Activated T-cell treated with anti-CD3 and anti-CD28 coated beads, Interleukin-2, amount 50 U/mL, for 24 hours (primary cell): ENCODE measurements around the gene DDOST.

Experiments
- DNase-seq: peaks from one replicate; pipeline ENCODE4 v3.0.0-alpha.2; 2020
- H3K27ac Mint-ChIP-seq: 2 replicates; pipeline ENCODE4 v1.8.0; 2020; ENCODE audit warnings: mild to moderate bottlenecking, mixed read lengths
- H3K27me3 Mint-ChIP-seq: 2 replicates; pipeline ENCODE4 v1.8.0; 2020; ENCODE audit warnings: mixed read lengths
- H3K36me3 Mint-ChIP-seq: 2 replicates; pipeline ENCODE4 v1.8.0; 2020; ENCODE audit warnings: low read depth, mixed read lengths
- H3K4me1 Mint-ChIP-seq: 2 replicates; pipeline ENCODE4 v1.8.0; 2020; ENCODE audit warnings: low read depth, mixed read lengths
- H3K4me3 Mint-ChIP-seq: 2 replicates; pipeline ENCODE4 v1.8.0; 2020; ENCODE audit warnings: mild to moderate bottlenecking, moderate library complexity, mixed read lengths
- H3K9me3 Mint-ChIP-seq: 2 replicates; pipeline ENCODE4 v1.8.0; 2020; ENCODE audit warnings: mixed read lengths

Gene DDOST

DNA sequence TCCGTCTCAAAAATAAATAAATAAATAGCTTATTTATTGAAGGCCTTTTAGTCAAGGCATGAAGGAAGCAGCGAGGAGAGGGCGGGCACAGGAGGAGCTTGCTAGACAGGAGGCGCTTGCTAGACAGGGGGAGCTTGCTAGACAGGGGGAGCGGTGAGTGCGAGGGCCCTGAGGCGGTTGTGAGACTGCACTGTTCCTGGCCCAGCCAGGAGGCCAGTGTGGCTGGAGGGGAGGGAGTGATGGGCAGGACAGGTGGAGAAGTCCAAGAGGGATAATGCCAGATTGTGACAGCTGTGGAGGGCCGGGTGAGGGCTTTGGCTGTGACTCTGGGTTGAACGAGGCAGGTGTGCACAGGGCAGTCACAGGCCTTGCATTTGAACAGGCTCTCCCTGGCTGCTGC lies 38.4 kb upstream of the DDOST start:
- no peak overlapping the region for H3K27ac Mint-ChIP-seq
- DNase-seq, result no peak
- no peaks in the 10 kb centered on the region for H3K9me3 Mint-ChIP-seq
- H3K4me1 Mint-ChIP-seq, result peaks cover 9% of the 10 kb centered on the region
- no peak overlapping the region for H3K4me3 Mint-ChIP-seq
- no peaks in the 10 kb centered on the region for H3K36me3 Mint-ChIP-seq
- H3K27me3 Mint-ChIP-seq, result peaks cover 2% of the 10 kb centered on the region

DNA sequence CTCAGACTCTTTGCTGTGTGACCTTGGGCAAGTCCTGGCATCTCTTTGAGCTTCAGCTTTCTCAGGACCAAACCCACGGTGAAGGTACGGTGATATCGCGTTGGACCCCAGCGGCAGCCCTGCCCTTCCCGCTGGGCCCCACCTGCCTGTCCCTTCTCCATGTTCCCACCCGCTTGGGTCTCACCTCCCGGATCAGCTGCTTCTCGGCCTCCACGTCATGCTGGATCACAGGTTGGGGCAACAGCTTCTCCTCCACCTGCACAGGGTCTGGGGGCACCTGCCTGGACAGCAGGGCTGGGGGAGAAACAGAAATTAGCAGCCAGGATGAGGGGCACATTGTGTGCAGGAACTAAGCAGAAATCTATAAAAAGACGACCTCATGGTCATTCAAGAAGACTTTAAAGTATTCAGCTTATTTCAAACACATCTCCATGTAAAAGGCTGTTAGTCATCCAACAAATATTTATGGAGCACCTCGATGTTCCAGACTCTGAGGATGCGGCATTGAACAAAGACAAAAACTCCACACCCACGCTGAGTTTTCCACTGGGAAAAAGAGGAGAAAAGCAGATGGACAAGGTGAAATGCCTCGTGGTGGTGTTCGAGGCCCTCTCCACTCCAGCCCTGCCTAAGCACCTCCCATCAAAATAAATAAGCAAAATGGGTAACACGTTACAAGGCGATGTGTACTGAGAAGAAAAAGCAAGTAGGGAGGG lies 37.2 kb upstream of the DDOST start:
- H3K9me3 Mint-ChIP-seq, result no peaks in the 10 kb centered on the region

DNA sequence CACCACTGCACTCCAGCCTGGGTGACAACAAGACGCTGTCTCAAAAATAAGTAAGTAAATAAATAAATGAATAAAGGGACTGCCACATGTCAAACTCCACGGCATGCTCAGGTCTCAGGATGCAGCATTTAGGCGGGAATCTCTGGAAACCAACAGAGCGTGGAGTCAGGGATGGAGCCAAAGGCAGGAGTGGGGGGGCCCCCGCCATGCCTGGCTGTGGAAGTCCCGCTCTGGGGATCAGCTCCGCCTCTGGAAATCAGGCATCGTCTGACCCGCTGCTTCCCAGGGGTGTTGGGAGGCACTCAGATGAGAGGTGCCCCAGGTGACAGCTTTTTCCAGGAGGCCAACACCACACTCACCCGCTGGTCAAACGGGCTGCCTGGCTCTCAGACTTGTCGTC lies 36.4 kb upstream of the DDOST start:
- no peak overlapping the region for H3K4me3 Mint-ChIP-seq

More for the DNA sequence above, 37.2 kb upstream of the DDOST start:
- no peak for DNase-seq
- no peaks in the 10 kb centered on the region for H3K36me3 Mint-ChIP-seq
- H3K27ac Mint-ChIP-seq, result no peak overlapping the region
- H3K4me1 Mint-ChIP-seq, result peaks cover 9% of the 10 kb centered on the region
- peaks cover 2% of the 10 kb centered on the region for H3K27me3 Mint-ChIP-seq
- no peak overlapping the region for H3K4me3 Mint-ChIP-seq

DNA sequence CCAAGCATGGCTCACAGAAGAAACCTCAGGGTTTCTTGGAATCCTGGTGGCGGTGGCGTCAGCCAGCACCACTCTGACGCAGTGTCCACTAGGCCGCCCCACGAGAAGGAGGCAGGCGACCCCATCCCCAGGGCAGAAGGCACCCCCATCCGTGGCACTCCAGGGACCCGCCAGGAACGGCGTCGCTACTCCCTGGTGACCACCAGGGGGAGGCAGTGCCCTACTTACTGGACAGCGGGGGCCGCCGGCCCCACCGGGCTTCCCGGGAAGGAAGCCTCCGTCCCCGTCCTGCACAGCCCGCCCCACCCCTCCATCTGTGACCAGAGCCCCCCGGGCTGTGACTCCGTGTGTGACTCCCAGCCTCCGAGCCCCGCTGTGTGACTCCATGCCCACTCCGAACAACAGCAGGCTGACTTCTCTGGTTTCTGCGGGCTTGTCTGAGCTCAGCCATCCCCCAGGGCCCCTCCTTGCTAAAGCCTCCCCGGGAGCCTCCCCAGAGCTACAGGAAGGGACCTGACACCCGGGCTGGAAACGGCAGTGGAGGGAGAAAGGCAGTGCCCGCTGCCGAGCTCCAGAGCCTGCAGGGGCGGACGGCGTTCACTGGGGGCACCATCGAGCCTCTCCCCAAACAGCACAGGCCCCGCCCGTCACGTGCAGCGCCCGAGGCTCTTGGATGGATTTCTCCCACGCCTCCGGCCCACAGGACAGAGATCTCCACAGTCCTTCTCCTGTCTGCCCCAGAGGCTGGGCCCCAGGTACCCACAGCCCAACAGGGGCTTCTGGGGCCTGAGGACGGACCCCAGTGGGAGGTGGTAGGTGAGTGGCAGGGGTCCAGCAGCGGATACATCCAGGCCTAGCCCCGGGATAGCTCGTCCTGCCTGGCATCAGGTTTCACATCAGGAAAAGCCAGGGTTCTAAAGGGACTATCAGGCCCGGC lies 35.5 kb upstream of the DDOST start:
- DNase-seq, result peak; percentile 84
- Mint-ChIP-seq H3K27ac (peak overlapping the region; percentile 79), H3K4me3 (peak overlapping the region; percentile 82), H3K36me3 (no peaks in the 10 kb centered on the region), H3K4me1 (peaks cover 9% of the 10 kb centered on the region), H3K27me3 (peaks cover 2% of the 10 kb centered on the region), H3K9me3 (no peaks in the 10 kb centered on the region)

More for the DNA sequence above, 36.4 kb upstream of the DDOST start:
- peaks cover 2% of the 10 kb centered on the region for H3K27me3 Mint-ChIP-seq
- DNase-seq, result no peak
- no peaks in the 10 kb centered on the region for H3K9me3 Mint-ChIP-seq
- peaks cover 9% of the 10 kb centered on the region for H3K4me1 Mint-ChIP-seq
- no peaks in the 10 kb centered on the region for H3K36me3 Mint-ChIP-seq
- H3K27ac Mint-ChIP-seq, result no peak overlapping the region

DNA sequence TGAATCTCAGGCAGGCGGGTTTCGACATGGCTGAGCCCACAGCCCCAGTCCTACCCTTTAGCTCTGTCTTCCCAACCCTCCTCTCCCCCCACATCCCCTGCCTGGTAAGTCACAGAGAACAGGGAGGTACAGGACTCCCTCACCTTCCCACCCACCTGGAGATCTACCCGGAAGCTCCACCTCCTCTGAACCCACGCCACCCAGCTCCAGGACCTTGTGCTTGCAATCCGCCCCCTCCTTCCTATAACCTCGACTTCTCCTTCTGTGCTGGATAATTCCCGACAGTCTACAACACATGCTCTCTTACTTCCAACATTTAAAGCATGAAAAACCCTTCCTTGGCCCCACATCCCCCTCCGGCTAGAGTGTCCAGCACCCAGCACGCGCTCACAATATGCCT lies 34.3 kb upstream of the DDOST start:
- H3K27ac Mint-ChIP-seq, result no peak overlapping the region

DNA sequence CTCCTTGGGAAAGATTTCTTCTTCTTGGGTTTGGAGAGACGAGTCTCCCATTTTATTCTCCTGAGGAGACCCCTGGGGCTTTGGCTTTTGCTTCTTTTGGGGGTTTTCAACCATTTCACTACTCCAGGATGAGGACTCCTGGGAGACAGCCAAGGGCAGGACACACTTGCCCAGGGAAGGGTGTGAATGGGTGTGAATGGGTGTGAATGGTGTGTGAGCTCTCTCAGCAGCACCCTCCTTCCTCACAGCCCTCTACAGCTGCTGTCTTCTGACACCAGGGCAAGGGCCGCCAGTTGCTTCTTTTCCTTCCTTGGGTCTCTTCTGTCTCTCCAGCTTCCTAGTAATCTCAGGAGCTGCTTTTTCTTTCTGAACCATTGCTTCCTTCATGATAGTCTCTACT lies 32.5 kb upstream of the DDOST start:
- no peaks in the 10 kb centered on the region for H3K36me3 Mint-ChIP-seq
- no peak overlapping the region for H3K4me3 Mint-ChIP-seq
- H3K27ac Mint-ChIP-seq, result no peak overlapping the region
- H3K9me3 Mint-ChIP-seq, result no peaks in the 10 kb centered on the region
- no peak for DNase-seq
- peaks cover 2% of the 10 kb centered on the region for H3K27me3 Mint-ChIP-seq
- H3K4me1 Mint-ChIP-seq, result peaks cover 9% of the 10 kb centered on the region

More for the DNA sequence above, 34.3 kb upstream of the DDOST start:
- peaks cover 9% of the 10 kb centered on the region for H3K4me1 Mint-ChIP-seq
- DNase-seq, result no peak
- H3K9me3 Mint-ChIP-seq, result no peaks in the 10 kb centered on the region
- peaks cover 2% of the 10 kb centered on the region for H3K27me3 Mint-ChIP-seq
- no peak overlapping the region for H3K4me3 Mint-ChIP-seq
- H3K36me3 Mint-ChIP-seq, result no peaks in the 10 kb centered on the region

DNA sequence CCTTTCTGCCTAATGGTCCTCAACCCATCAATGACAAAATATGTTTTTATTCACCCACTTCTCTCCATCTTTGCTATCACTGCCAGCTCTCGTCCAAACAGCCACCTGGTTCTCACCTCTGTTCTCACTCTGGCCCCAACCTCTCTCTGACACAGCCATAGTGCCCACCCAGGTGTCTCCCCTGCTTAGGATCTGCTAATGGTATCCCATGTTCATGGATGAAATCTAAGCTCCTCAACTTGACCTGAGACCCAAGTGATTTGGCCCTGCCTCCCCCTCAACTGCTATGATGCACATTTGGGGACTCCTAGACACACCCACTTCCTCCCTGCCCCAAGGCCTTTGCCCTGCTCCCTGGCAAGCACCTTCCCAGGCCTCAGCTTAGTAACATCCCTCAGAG lies 30.7 kb upstream of the DDOST start:
- Mint-ChIP-seq H3K27me3 (peaks cover 2% of the 10 kb centered on the region), H3K36me3 (no peaks in the 10 kb centered on the region), H3K27ac (no peak overlapping the region), H3K4me3 (no peak overlapping the region), H3K9me3 (no peaks in the 10 kb centered on the region), H3K4me1 (peaks cover 6% of the 10 kb centered on the region)
- DNase-seq, result no peak

DNA sequence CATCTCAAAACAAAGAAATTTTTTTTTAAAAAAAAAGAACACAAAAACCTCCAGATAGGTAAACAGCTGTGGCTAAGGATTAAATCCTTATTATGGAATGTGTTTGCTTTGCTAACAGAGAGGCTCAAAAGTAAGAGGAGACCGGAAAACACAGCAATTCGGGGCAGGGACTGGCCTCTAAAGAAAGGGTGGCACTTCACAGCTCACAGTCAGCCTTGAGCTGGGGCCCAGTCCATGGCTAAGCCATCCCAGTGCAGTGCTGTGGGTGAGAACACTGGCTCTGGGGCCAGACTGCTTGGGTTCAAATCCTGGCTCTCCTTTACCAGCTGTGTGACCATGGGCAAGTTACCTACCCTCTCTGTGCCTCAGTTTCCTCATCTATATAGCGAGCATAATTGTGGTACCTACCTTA lies 28.5 kb upstream of the DDOST start:
- no peaks in the 10 kb centered on the region for H3K4me1 Mint-ChIP-seq
- H3K4me3 Mint-ChIP-seq, result no peak overlapping the region
- no peak for DNase-seq
- H3K27ac Mint-ChIP-seq, result no peak overlapping the region
- no peaks in the 10 kb centered on the region for H3K9me3 Mint-ChIP-seq
- no peaks in the 10 kb centered on the region for H3K36me3 Mint-ChIP-seq
- peaks cover 8% of the 10 kb centered on the region for H3K27me3 Mint-ChIP-seq

DNA sequence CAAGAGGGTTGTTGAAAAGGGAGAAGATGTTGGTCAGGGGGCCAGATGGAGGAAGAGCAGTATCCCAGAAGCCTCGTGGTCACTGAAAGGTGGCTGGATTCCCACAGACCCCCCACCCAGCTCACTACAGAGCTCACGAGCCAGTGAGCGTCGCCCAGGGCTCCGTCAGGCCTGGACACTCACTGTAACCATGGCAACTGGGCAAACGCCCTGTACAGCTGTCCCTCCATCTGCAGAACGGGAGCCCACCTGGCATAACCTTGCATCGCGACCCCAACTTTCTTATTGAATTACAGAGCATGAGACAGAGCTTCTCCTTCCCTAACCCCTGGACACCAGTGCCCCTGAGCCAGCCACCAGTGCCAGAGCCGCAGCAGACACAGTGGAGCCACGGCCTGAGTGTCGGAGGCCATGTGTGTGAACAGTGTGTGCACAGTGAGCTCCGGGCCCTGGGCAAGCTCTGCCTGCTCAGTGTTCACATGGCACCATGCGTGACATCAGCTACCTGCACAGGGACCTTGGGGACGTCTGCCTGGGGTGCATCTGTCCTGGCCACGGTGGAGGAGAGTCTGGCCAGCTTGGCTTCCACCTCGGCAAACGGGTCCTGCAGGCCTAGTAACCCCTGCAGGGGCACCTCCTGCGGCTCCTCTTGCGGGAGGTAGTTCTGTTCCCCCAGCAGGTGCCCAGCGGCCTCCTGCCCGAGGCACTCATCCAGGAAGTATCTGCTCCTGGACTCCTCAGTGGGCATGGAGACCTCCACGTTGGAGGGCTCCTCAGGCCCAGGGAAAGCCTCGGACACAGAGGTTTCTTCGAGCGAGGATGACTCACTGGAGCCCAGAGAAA lies 25.9 kb upstream of the DDOST start:
- no peaks in the 10 kb centered on the region for H3K4me1 Mint-ChIP-seq
- no peaks in the 10 kb centered on the region for H3K36me3 Mint-ChIP-seq
- no peaks in the 10 kb centered on the region for H3K9me3 Mint-ChIP-seq
- H3K27ac Mint-ChIP-seq, result no peak overlapping the region
- peaks cover 8% of the 10 kb centered on the region for H3K27me3 Mint-ChIP-seq
- DNase-seq, result no peak
- H3K4me3 Mint-ChIP-seq, result no peak overlapping the region

DNA sequence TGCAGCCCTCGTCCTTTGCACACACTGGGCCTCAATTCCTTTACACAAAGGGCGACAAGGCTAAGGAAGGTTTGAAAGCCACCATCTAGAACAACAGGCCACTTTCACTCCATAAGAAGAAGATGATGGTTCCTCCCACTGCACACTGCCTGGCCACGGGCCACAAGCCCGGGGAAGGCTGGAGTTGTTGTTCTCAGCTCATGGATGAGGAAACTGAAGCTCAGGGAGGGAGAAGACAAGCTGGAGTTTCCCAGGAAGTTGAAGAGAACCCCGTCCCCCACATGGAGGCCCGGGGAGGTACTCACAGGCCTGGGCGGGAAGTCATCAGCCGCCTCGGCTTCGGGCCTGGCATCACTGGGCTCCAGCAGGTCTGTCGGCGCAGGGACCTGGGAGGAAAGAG lies 24.6 kb upstream of the DDOST start:
- no peak for DNase-seq
- Mint-ChIP-seq H3K4me3 (no peak overlapping the region), H3K9me3 (no peaks in the 10 kb centered on the region), H3K36me3 (no peaks in the 10 kb centered on the region), H3K4me1 (no peaks in the 10 kb centered on the region), H3K27me3 (peaks cover 8% of the 10 kb centered on the region), H3K27ac (no peak overlapping the region)

DNA sequence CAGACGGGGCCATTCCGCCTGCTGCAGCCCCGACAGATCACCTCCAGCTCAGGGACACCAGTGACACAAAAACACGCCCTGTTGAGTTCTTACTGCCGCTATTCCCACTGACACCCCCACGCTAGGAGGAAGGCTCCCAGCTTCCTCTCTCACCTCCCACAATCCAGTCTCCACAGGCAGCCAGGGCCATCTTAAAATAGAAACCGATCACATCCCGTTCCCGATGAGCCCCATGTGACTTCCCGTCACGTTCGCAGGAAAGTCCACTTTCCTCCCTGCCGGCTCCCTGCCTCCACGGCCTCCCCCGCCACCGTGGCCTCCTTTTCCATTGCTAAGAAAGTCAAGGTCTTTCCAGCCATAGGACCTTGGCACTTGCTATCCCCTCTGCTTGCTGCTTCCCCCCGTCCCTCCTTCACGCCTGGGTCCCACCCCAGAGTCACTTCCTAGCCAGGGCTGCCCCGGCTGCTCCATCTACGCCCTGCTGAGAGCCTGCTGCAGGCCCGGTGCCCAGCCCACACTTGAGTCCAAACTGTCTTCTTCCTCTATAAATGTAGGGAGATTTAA lies 24.0 kb upstream of the DDOST start:
- no peak overlapping the region for H3K4me3 Mint-ChIP-seq
- no peaks in the 10 kb centered on the region for H3K36me3 Mint-ChIP-seq
- DNase-seq, result no peak
- no peaks in the 10 kb centered on the region for H3K9me3 Mint-ChIP-seq
- no peak overlapping the region for H3K27ac Mint-ChIP-seq
- H3K27me3 Mint-ChIP-seq, result peaks cover 10% of the 10 kb centered on the region
- H3K4me1 Mint-ChIP-seq, result no peaks in the 10 kb centered on the region

DNA sequence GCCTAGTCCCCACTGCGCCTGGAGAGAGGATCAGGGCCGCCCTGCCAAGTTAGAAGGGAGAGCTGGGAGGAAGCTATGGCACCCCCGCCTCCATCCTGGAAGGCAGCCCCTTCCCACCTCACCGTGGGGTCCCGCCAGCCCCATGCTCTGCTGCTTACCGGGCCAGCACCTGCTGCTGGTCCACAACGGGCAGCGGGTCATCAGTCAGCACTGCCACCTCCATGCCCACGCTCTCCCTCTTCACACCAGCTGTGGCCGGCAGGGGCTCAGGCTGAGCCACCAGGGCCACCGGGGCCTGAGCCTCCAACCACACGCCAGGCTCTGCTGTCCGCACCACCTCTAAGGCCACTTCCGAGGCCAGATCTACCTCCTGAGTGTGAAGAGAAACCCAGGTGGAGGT lies 23.5 kb upstream of the DDOST start:
- H3K4me1 Mint-ChIP-seq, result no peaks in the 10 kb centered on the region
- no peak overlapping the region for H3K4me3 Mint-ChIP-seq
- H3K36me3 Mint-ChIP-seq, result no peaks in the 10 kb centered on the region
- no peaks in the 10 kb centered on the region for H3K9me3 Mint-ChIP-seq
- H3K27me3 Mint-ChIP-seq, result peaks cover 13% of the 10 kb centered on the region
- no peak overlapping the region for H3K27ac Mint-ChIP-seq
- no peak for DNase-seq

DNA sequence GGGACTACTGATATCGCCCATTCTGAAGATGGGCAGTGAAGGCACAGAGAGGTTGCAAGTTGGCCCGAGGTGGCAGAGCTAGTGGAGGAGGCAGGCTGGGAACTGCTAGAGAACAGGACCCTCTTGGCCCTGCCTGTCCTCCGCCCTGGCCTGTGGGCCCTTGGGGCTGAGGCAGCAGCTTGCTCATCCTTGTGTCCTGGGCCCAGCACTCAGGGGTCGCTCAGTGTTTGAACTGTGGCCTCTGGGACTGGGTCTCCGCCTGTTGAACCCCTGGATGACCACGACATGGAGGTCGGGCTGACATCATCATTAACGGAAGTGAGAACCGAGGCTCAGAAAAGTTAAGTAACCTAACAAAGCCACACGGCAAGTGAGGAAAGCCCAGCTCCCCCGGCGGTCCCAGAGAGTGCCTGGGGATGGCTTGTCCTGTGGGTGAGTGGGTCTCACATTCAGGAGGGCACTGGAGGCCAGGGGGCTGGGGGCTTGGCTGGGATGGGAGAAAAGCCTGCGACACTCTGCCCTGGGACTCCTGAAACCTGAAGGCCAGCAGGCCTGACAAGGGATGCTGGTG lies 23.0 kb upstream of the DDOST start:
- Mint-ChIP-seq H3K36me3 (no peaks in the 10 kb centered on the region), H3K9me3 (no peaks in the 10 kb centered on the region), H3K27ac (no peak overlapping the region), H3K4me3 (no peak overlapping the region), H3K4me1 (no peaks in the 10 kb centered on the region), H3K27me3 (peaks cover 16% of the 10 kb centered on the region)
- no peak for DNase-seq

DNA sequence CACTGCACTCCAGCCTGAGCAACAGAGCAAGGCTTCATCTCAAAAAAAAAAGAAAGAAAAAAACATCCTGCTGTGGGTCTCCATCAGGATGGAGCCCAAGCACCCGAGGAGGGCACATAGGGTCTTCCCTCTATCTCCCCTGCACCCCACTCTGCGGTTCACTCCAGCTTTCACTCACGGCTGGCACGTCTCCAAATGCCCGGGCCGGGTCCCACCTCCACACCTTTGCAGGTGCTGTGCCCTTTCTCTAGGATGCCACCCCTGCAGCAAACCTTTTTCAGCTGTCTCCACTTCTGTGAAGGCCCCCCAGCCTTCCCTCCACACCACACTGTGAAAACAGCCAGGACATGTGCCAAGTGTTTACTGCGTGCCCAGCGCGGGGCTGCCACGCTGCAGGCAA lies 22.4 kb upstream of the DDOST start:
- H3K27me3 Mint-ChIP-seq, result peaks cover 20% of the 10 kb centered on the region
- no peak overlapping the region for H3K27ac Mint-ChIP-seq
- no peaks in the 10 kb centered on the region for H3K36me3 Mint-ChIP-seq
- H3K4me3 Mint-ChIP-seq, result no peak overlapping the region
- DNase-seq, result no peak
- H3K9me3 Mint-ChIP-seq, result peaks cover under 1% of the 10 kb centered on the region
- peaks cover 3% of the 10 kb centered on the region for H3K4me1 Mint-ChIP-seq
